ENCODE results near the gene EHMT1.

Gene EHMT1

GRCh38 chr9:137788561-137789294, 169.9 kb downstream of the EHMT1 start:
- no peak for TF ChIP-seq SP1 (IDR thresholded peaks at IDR 0.05)
- TF ChIP-seq FOXK2 (IDR thresholded peaks at IDR 0.05), result no peak
- TF ChIP-seq ARNT (IDR thresholded peaks at IDR 0.05), result no peak
- no peak for TF ChIP-seq ELF4 (IDR thresholded peaks at IDR 0.05)
- no peak for TF ChIP-seq SUZ12 (IDR thresholded peaks at IDR 0.05)
- no peak for TF ChIP-seq FOXM1 (IDR thresholded peaks at IDR 0.05; ENCODE audit: borderline replicate concordance)
- TF ChIP-seq ZNF384 (IDR thresholded peaks at IDR 0.05), result no peak
- TF ChIP-seq LEF1 (IDR thresholded peaks at IDR 0.05; ENCODE audit: borderline replicate concordance), result no peak
- TF ChIP-seq NFRKB (IDR thresholded peaks at IDR 0.05), result no peak
- TF ChIP-seq L3MBTL2 (conservative IDR thresholded peaks at IDR 0.05), result no peak
- TF ChIP-seq FOXA1 (IDR thresholded peaks at IDR 0.05), result no peak
- TF ChIP-seq BHLHE40 (IDR thresholded peaks at IDR 0.05; ENCODE audit: borderline replicate concordance), result no peak
- TF ChIP-seq TARDBP (IDR thresholded peaks at IDR 0.05), result no peak
- no peak for TF ChIP-seq PKNOX1 (IDR thresholded peaks at IDR 0.05)
- TF ChIP-seq HDGF (IDR thresholded peaks at IDR 0.05; ENCODE audit: borderline replicate concordance), result no peak
- TF ChIP-seq CTBP1 (IDR thresholded peaks at IDR 0.05; ENCODE audit: borderline replicate concordance), result no peak
- ChIA-PET POLR2A (no interaction called here), CTCF (no interaction called here)
- DNase-seq (ENCODE audit: extremely low spot score), result no peak

GRCh38 chr9:137789295-137789895, 170.6 kb downstream of the EHMT1 start:
- no peak for TF ChIP-seq FOXK2 (IDR thresholded peaks at IDR 0.05)
- no peak for TF ChIP-seq CTBP1 (IDR thresholded peaks at IDR 0.05; ENCODE audit: borderline replicate concordance)
- TF ChIP-seq ZNF384 (IDR thresholded peaks at IDR 0.05), result no peak
- no peak for TF ChIP-seq FOXM1 (IDR thresholded peaks at IDR 0.05; ENCODE audit: borderline replicate concordance)
- TF ChIP-seq LEF1 (IDR thresholded peaks at IDR 0.05; ENCODE audit: borderline replicate concordance), result no peak
- TF ChIP-seq ARNT (IDR thresholded peaks at IDR 0.05), result no peak
- no peak for TF ChIP-seq NFRKB (IDR thresholded peaks at IDR 0.05)
- TF ChIP-seq HDGF (IDR thresholded peaks at IDR 0.05; ENCODE audit: borderline replicate concordance), result no peak

GRCh38 chr9:137791947-137792346, 173.1 kb downstream of the EHMT1 start:
- POLR2A ChIA-PET, result no interaction called here
- TF ChIP-seq FOXK2 (IDR thresholded peaks at IDR 0.05) (no peak), PKNOX1 (IDR thresholded peaks at IDR 0.05) (no peak), CTBP1 (IDR thresholded peaks at IDR 0.05; ENCODE audit: borderline replicate concordance) (no peak), LEF1 (IDR thresholded peaks at IDR 0.05; ENCODE audit: borderline replicate concordance) (no peak), ARNT (IDR thresholded peaks at IDR 0.05) (no peak), TARDBP (IDR thresholded peaks at IDR 0.05) (no peak), ZNF384 (IDR thresholded peaks at IDR 0.05) (no peak), HDGF (IDR thresholded peaks at IDR 0.05; ENCODE audit: borderline replicate concordance) (no peak), FOXM1 (IDR thresholded peaks at IDR 0.05; ENCODE audit: borderline replicate concordance) (no peak)
- DNase-seq (ENCODE audit: extremely low spot score), result no peak
- CTCF ChIA-PET, result no interaction called here

More at GRCh38 chr9:137789295-137789895, 170.6 kb downstream of the EHMT1 start:
- ChIA-PET POLR2A (no interaction called here), CTCF (no interaction called here)
- no peak for DNase-seq (ENCODE audit: extremely low spot score)

- CTCF ChIA-PET, result no interaction called here
- POLR2A ChIA-PET, result no interaction called here
- DNase-seq (ENCODE audit: extremely low spot score), result no peak
- no peak for TF ChIP-seq BHLHE40 (IDR thresholded peaks at IDR 0.05; ENCODE audit: borderline replicate concordance)
- TF ChIP-seq L3MBTL2 (conservative IDR thresholded peaks at IDR 0.05), result no peak
- TF ChIP-seq FOXM1 (IDR thresholded peaks at IDR 0.05; ENCODE audit: borderline replicate concordance), result no peak
- TF ChIP-seq HDGF (IDR thresholded peaks at IDR 0.05; ENCODE audit: borderline replicate concordance), result no peak
- no peak for TF ChIP-seq PKNOX1 (IDR thresholded peaks at IDR 0.05)
- no peak for TF ChIP-seq FOXK2 (IDR thresholded peaks at IDR 0.05)
- TF ChIP-seq ZNF384 (IDR thresholded peaks at IDR 0.05), result no peak
- TF ChIP-seq LEF1 (IDR thresholded peaks at IDR 0.05; ENCODE audit: borderline replicate concordance), result no peak
- TF ChIP-seq SUZ12 (IDR thresholded peaks at IDR 0.05), result no peak
Measured at GRCh38 chr9:137793196-137793841, 174.5 kb downstream of the EHMT1 start.

GRCh38 chr9:137795156-137795666, 176.4 kb downstream of the EHMT1 start:
- ChIA-PET POLR2A (no interaction called here), CTCF (no interaction called here)
- TF ChIP-seq ZNF384 (IDR thresholded peaks at IDR 0.05) (no peak), SUZ12 (IDR thresholded peaks at IDR 0.05) (no peak)
- DNase-seq (ENCODE audit: extremely low spot score), result no peak

Measured in HEK293T (cell line).